GM12892 (cell line): ENCODE data around the gene TBX3.

Source experiments
- POLR2A ChIP-seq: IDR thresholded peaks from 2 replicates; pipeline ENCODE4 v1.6.1; 2011; ENCODE audit warnings: low read depth, low read length, control low read depth
- POLR2AphosphoS5 ChIP-seq: IDR thresholded peaks from 2 replicates; pipeline ENCODE4 v1.6.1; 2011; ENCODE audit warnings: low read depth, low read length, control low read depth

- TF ChIP-seq POLR2A (no peak), POLR2AphosphoS5 (no peak)
Observed at GRCh38 chr12:114700392-114701103, 16.6 kb upstream of the TBX3 start.
